Kidney epithelial cell (primary cell): ENCODE data around the gene GPR171. TPM values are rescaled to one million over a fixed set of nuclear protein-coding genes. Genes with fewer than 3 reads are reported as not detected.
"Not testable (repeated sequence)": the region's sequence is repeated elsewhere in the genome, so short reads cannot be mapped to it uniquely, and the experiment has no call there.

Source experiments
- DNase-seq: peaks from one replicate; pipeline ENCODE4 v3.0.0-alpha.2; 2010; ENCODE audit warnings: low read depth
- H3K27me3 ChIP-seq: 2 replicates; pipeline ENCODE4 v1.6.0; 2011; ENCODE audit warnings: low read length; ENCODE audit not compliant: control insufficient read depth, insufficient read depth
- H3K36me3 ChIP-seq: 2 replicates; pipeline ENCODE4 v1.5.1; 2011; ENCODE audit warnings: low read length; ENCODE audit not compliant: control insufficient read depth, insufficient read depth
- H3K4me3 ChIP-seq: 2 replicates; pipeline ENCODE4 v1.5.1; 2011; ENCODE audit warnings: low read depth, mild to moderate bottlenecking, control low read depth, low read length
- total RNA-seq: library from RNA; depleted of rRNA; stranded (reverse); fragments of >200 nt; gene quantifications from 2 replicates; pipeline ENCODE4 v1.2.3, GENCODE V29; 2015
- TF ChIP-seq, protein P1 (sequence below): IDR thresholded peaks from 2 replicates; pipeline ENCODE4 v1.5.1; 2011; ENCODE audit warnings: mild to moderate bottlenecking, moderate library complexity, low read length, control low read depth, inconsistent platforms; ENCODE audit not compliant: insufficient read depth, poor library complexity, severe bottlenecking

GPR171 gene
- total RNA-seq, 1 donor from 2014 or later, result not detected

GRCh38 chr3:151175952-151176351 is 27.1 kb downstream of the GPR171 start:
- no peaks in the 10 kb centered on the region for H3K36me3 ChIP-seq
- TF ChIP-seq, protein P1, sequence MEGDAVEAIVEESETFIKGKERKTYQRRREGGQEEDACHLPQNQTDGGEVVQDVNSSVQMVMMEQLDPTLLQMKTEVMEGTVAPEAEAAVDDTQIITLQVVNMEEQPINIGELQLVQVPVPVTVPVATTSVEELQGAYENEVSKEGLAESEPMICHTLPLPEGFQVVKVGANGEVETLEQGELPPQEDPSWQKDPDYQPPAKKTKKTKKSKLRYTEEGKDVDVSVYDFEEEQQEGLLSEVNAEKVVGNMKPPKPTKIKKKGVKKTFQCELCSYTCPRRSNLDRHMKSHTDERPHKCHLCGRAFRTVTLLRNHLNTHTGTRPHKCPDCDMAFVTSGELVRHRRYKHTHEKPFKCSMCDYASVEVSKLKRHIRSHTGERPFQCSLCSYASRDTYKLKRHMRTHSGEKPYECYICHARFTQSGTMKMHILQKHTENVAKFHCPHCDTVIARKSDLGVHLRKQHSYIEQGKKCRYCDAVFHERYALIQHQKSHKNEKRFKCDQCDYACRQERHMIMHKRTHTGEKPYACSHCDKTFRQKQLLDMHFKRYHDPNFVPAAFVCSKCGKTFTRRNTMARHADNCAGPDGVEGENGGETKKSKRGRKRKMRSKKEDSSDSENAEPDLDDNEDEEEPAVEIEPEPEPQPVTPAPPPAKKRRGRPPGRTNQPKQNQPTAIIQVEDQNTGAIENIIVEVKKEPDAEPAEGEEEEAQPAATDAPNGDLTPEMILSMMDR, result no peak
- DNase-seq, result no peak
- H3K27me3 ChIP-seq, result no peaks in the 10 kb centered on the region
- no peak overlapping the region for H3K4me3 ChIP-seq

DNA sequence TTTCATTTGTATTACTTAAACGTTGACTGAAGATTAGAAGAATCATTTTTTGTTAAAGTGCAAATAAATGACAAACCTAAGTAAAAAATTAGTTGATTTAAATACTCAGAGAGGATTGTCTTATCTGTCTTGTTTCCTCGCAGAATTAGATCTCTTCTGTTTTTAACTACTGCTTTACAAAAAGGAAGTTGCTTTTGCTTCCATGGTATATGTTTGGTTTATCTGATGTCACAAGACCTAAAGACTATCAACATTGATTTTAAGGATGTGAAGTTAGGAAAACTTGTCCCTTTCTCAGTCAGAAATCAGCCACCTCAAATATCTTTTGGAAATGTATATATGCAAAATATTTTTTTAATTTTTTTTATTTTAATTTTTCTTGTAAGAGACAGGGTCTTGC is 28.7 kb downstream of the GPR171 start:
- Histone ChIP-seq H3K27me3 (no peaks in the 10 kb centered on the region), H3K4me3 (no peak overlapping the region), H3K36me3 (no peaks in the 10 kb centered on the region)
- TF ChIP-seq, protein P1, result no peak
- DNase-seq, result no peak

GRCh38 chr3:151171145-151171757 is 31.8 kb downstream of the GPR171 start:
- Histone ChIP-seq H3K27me3 (no peaks in the 10 kb centered on the region), H3K36me3 (no peaks in the 10 kb centered on the region), H3K4me3 (no peak overlapping the region)
- TF ChIP-seq, protein P1, result no peak
- no peak for DNase-seq

DNA sequence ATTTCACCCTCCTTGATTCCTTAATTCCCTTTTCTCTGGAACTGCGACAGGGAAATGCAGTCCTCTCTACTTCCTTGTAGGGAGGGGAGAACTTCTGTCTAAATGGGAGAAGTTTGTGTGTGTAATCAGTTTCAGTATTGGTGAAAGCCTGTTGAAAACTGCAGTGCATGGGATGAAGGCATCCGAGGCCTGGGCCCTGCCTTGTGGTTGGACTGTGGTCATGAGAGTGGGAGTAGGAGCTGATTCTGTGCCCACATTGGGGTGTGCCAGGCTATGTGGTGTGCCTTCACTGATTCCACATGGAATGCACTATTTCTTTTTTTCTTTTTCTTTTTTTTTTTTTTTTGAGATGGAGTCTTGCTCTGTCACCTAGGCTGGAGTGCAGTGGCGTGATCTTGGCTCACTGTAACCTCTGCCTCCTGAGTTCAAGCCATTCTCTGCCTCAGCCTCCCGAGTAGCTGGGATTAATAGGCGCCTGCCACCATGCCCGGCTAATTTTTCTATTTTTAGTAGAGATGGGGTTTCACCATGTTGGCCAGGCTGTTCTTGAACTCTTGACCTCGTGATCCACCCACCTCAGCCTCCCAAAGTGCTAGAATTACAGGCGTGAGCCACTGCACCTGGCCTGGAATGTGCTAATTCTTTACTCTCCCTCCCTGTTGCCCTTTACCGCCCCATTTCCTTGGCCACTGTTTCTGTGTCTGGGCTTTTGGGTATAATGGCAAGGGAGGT is 32.9 kb downstream of the GPR171 start:
- DNase-seq, H3K27me3 ChIP-seq: not testable (repeated sequence)

DNA sequence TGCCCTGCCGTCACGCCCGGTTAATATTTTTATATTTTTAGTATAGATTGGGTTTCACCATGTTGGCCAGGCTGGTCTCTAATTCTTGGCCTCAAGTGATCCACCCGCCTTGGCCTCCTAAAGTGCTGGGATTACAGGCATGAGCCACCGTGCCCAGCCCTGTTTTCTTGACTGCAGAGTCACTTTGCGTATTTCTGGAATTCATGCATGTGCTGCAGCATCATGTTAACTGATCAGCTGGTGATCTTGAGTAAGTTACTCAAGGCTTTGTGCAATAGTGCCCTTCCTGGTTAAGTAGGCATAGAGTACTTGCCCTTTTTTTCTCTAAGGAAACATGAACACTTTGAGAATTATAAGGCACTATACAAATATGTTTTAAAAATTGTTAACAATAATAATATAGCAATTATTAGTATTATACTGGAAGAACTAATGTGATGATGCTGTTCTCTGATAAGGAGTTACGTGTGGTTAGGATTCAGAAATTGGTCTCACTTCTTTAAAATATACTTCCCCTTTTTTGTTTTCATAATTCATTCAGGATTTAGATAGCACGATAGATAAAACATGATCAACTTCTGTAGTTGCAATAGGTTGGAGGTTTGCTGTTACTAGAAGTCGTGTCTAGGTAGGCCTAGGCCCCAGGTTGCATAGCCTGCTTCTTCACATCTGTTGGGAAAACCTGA is 33.6 kb downstream of the GPR171 start:
- Histone ChIP-seq H3K4me3 (no peak overlapping the region), H3K36me3 (no peaks in the 10 kb centered on the region), H3K27me3 (no peaks in the 10 kb centered on the region)
- no peak for DNase-seq
- TF ChIP-seq, protein P1, result no peak

More for the DNA sequence above, 32.9 kb downstream of the GPR171 start:
- not testable (repeated sequence) for H3K4me3 ChIP-seq, H3K36me3 ChIP-seq

GRCh38 chr3:151168269-151169094 is 34.5 kb downstream of the GPR171 start:
- no peak for DNase-seq
- Histone ChIP-seq H3K4me3 (no peak overlapping the region), H3K36me3 (no peaks in the 10 kb centered on the region), H3K27me3 (no peaks in the 10 kb centered on the region)
- TF ChIP-seq, protein P1, result peak; percentile 88
